GM21526 (cell line): ENCODE results near the gene SMCHD1.
A peak's percentile ranks its signal among the peaks of the same experiment; 100 is the strongest.
"Not testable (repeated sequence)": the region's sequence is repeated elsewhere in the genome, so short reads cannot be mapped to it uniquely, and the experiment has no call there.

ENCODE experiments used
- ATAC-seq: cut with Tn5 transposase; IDR thresholded peaks from one replicate; pipeline ENCODE4 v1.9.1; 2021; ENCODE audit warnings: moderate library complexity; ENCODE audit not compliant: unreplicated experiment, low FRiP score

Gene SMCHD1

GRCh38 chr18:2808640-2809039, 153.1 kb downstream of the SMCHD1 start:
- ATAC-seq, result not testable (repeated sequence)

GRCh38 chr18:2809666-2810183, 154.2 kb downstream of the SMCHD1 start:
- ATAC-seq, result not testable (repeated sequence)

GRCh38 chr18:2811416-2811815, 155.9 kb downstream of the SMCHD1 start:
- no peak for ATAC-seq

- no peak for ATAC-seq
Observed at GRCh38 chr18:2814928-2815327, 159.4 kb downstream of the SMCHD1 start.

DNA sequence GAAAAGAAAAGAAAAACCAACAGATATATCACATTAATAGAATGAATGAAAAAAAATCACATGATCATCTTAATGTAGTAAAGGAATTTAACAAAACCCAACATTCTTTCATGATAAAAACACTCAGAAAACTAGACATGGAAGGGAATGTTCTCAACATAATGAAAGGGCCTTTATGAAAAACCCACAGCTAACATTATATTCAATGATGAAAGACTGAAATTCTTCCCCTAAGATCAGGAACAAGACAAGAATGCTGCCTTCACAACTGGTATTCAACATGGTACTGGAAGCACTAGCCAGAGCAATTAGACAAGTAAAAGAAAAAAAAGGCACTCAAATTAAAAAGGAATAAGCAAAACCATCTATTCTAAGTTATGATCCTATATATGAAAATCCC, 162.8 kb downstream of the SMCHD1 start:
- ATAC-seq, result no peak

GRCh38 chr18:2821695-2822094, 166.2 kb downstream of the SMCHD1 start:
- ATAC-seq, result no peak

- no peak for ATAC-seq
Observed at GRCh38 chr18:2822213-2822921, 166.8 kb downstream of the SMCHD1 start.

GRCh38 chr18:2823202-2823601, 167.7 kb downstream of the SMCHD1 start:
- no peak for ATAC-seq

DNA sequence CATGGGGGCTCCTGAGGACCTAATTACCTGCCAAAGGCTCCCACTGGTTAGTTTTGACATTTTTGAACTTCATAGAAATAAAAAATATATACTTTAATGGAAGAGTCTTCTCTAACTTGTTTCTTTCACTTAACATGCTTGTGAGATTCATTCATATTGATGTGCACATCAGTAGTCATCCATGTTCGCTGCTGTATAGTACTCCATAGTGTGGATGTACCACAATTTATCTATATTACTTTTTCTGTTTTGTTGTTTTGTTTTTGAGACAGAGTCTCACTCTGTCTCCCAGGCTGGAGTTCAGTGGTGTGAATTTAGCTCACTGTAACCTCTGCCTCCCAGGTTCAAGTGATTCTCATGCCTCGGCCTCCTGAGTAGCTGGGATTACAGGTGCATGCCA, 168.4 kb downstream of the SMCHD1 start:
- no peak for ATAC-seq

- no peak for ATAC-seq
Observed at GRCh38 chr18:2824865-2825264, 169.3 kb downstream of the SMCHD1 start.

- ATAC-seq, result no peak
Observed at GRCh38 chr18:2825613-2826175, 170.2 kb downstream of the SMCHD1 start.

- ATAC-seq, result no peak
Observed at GRCh38 chr18:2826581-2826980, 171.1 kb downstream of the SMCHD1 start.

GRCh38 chr18:2827061-2827460, 171.5 kb downstream of the SMCHD1 start:
- ATAC-seq, result no peak

- not testable (repeated sequence) for ATAC-seq
Observed at GRCh38 chr18:2836118-2836517, 180.6 kb downstream of the SMCHD1 start.

- ATAC-seq, result not testable (repeated sequence)
Observed at GRCh38 chr18:2837290-2837689, 181.8 kb downstream of the SMCHD1 start.

- no peak for ATAC-seq
Observed at GRCh38 chr18:2839202-2839601, 183.7 kb downstream of the SMCHD1 start.

GRCh38 chr18:2840521-2840920, 185.0 kb downstream of the SMCHD1 start:
- ATAC-seq, result no peak

GRCh38 chr18:2843146-2843545, 187.6 kb downstream of the SMCHD1 start:
- no peak for ATAC-seq

DNA sequence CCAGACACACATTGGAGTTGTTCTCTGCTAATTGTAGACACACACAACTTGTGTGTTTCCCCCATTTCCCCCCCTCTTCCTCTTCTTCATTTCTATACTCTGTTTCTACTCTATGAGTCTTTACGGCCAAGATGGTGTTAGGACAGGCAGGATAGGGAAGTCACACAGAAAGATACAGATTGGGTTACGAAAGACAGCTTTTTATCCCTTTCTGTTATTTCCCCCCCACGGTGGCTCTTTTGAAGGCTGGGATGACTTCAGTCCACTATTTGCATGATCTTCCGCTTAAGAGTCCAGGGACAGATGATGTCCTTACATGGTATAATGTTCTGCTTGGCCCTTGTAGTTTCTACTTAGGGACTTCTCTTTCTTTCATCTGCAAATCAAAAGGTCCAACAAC, 189.6 kb downstream of the SMCHD1 start:
- ATAC-seq, result no peak

DNA sequence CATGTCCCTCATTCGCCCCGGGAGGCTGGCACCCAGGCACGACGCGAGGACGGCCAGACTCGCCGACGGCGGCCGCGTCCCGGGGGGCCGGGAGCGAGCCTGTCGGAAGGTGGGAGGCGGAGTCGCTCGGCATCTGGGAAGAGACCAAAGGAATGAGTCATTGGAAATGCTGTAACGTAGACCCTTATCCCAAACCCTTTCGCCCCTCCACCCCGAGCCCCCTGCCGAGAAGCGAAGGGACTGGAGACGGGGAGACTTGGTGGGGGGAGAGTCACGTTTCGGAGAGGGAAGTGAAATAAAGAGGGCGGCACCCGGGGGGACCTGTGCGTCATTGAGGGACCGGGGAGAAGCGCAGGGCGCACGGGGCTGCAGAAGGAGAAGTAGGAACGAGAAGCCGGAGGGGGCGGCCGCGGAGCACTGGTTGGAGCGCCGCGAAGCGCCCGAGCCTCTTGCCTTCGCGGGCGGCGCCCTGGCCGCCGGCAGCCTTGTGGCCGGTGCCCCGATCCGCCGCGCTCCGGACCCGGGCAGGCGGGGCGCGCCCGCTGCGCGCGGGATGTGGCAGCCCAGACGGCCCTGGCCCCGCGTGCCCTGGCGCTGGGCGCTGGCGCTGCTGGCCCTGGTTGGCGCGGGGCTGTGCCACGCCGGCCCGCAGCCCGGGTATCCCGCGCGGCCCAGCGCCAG, 191.2 kb downstream of the SMCHD1 start, which contains the start of gene EMILIN2:
EMILIN2 (plus strand) TSS at position 371 of the 681 bp plus-strand sequence; CDS start at position 554, 183 bp downstream.
- peak; percentile 46 for ATAC-seq
